Left colon (tissue), 2 donors: Measurements from ENCODE around the gene MILR1. TPM values are rescaled to one million over a fixed set of nuclear protein-coding genes. Genes with fewer than 3 reads are reported as not detected.
"Not testable (repeated sequence)": the region's sequence is repeated elsewhere in the genome, so short reads cannot be mapped to it uniquely, and the experiment has no call there.

Experiments used
- ATAC-seq: fragments of 200-7000 bp; cut with Tn5 transposase; one replicate; pipeline ENCODE4 v1.9.1; 2020; ENCODE audit warnings: mild to moderate bottlenecking, moderate library complexity
- DNase-seq, 2 donors: peaks; one replicate each; pipeline ENCODE4 v3.0.0-alpha.2; 2020
- intact Hi-C, 2 donors: fragments of 100-400 bp; cut with DNase I in 1 of 2; cut with micrococcal nuclease in 1 of 2; formaldehyde crosslinking; loops; one replicate each; pipeline versions ENCODE4 v1.11.2 to v1.14.0; 2022; cut with DNase I, micrococcal nuclease
- total RNA-seq, 2 donors: library from RNA; stranded (reverse); fragmentation: NEBNext Ultra II Directional; extraction: Animal tissue kit (Norgen Biotek cat#: 25700); gene quantifications; one replicate each; pipeline ENCODE4 v1.2.1, GENCODE V29; 2021
- donor health status: DM: no; HTN: no; CAD: no.
- donor health status: DM: yes; HTN: yes; CAD: no.

Gene MILR1
- total RNA-seq, 2 donors from 2014 or later, result 0.82 to 3.3 TPM

DNA sequence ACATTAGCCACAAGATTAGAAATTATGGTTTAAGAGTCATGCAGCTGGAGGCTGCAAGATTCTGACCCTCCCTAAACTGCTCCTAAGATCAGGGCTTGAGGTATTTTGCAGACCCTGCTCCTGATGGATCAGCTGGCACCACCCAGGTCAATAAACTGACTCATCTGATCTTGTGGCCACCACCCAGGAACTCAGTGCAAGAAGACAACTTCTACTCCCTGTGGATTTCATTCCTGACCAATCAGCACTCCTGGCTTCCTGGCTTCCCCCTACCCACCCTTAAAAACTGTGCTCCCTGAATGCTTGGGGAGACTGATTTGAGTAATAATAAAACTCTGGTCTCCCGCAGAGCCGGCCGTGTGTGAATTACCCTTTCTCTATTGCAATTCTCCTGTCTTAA, 25.0 kb upstream of the MILR1 start:
- ATAC-seq (peak; percentile 56), DNase-seq (no peak)
- intact Hi-C loops, result loop anchor here (10.0 kb wide), 2 partner anchors 61 to 71 kb away; partner anchors contain the start of gene POLG2 (in 1 of the 2)

DNA sequence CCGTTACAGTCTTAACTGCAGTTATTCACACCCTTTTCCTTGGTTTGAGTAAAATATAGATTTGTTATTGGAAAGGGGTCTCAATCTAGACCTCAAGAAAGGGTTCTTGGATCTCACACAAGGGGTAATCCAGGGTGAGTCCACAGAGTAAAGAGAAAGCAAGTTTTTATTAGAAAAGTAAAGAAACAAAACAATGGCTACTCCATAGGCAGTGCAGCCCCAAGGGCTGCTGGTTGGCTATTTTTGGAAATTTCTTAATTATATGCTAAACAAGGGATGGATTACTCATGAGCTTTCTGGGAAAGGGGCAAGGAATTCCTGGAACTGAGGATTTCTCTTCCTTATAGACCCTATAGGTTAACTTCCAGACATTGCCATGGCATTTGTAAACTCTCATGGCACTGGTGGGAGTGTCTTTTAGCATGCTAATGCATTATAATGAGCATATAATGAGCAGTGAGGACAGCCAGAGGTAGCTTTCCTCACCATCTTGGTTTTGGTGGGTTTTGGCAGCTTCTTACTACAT, 24.5 kb upstream of the MILR1 start:
- DNase-seq (no peak), ATAC-seq (no peak)
- intact Hi-C loops, result loop anchor here (10.0 kb wide), 2 partner anchors 60 to 70 kb away; partner anchors contain the start of gene POLG2 (in 1 of the 2)

DNA sequence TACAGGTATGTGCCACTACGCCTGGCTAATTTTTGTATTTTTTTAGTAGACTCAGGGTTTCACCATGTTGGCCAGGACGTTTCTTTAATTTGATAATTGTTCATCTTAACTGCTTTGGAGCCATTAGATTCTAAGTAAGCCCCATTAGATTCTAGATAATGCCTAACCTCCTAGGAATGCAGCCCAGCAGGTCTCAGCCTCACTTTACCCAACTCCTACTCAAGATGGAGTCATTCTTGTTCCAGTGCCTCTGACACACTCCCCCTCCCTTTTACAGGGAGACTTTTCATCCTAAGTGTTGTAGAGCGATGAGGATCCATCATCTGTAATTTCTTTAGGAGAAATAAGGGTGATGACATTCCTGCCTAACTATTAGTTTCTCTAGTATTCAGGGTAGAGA, 23.7 kb upstream of the MILR1 start:
- intact Hi-C loops, result loop anchor here (10.0 kb wide), 2 partner anchors 60 to 70 kb away; partner anchors contain the start of gene POLG2 (in 1 of the 2)
- ATAC-seq, result no peak

DNA sequence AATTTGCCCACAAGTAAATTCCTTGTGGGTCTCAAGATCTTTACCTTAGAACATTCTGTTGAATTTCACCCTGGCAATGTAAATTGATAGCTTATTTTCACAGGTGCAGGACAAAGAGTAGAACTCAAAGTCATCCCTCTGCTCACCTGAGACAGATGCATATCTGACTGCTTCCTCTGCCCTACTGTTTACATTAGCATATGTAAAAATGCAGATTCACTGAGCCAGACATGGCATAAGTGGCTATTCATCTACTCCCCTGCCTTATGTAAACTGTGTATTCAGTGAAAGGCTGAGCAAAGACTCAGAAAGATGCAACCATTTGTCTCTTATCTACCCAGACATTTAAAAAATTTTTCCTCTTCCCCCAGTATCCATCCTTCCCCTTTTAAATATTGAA, 22.3 kb upstream of the MILR1 start:
- DNase-seq, result no peak
- intact Hi-C loops, result loop anchor here (10.0 kb wide), 2 partner anchors 58 to 68 kb away; partner anchors contain the start of gene POLG2 (in 1 of the 2)
- ATAC-seq, result no peak

More for the DNA sequence above, 23.7 kb upstream of the MILR1 start:
- no peak for DNase-seq

DNA sequence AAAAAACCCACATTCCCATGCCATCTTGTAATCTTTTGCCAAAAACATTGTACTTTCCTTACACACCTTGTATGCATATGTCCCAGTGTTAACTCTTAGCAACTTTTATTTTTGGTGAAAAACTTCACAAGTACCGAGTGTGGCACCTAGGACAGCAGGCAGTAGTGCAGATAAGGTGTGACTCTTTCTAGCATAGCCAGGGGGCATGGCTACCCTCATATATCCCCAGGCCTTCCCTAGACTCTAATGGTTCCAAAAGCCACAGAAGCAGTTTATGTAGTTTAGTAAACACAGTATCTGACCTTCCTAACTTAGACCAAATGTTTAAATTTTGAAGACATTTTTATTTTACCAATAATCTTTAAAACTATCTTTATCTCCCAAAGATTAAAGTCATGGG, 20.5 kb upstream of the MILR1 start:
- no peak for ATAC-seq
- intact Hi-C loops, result loop anchor here (10.0 kb wide), 2 partner anchors 56 to 66 kb away; partner anchors contain the start of gene POLG2 (in 1 of the 2)
- DNase-seq, result no peak

DNA sequence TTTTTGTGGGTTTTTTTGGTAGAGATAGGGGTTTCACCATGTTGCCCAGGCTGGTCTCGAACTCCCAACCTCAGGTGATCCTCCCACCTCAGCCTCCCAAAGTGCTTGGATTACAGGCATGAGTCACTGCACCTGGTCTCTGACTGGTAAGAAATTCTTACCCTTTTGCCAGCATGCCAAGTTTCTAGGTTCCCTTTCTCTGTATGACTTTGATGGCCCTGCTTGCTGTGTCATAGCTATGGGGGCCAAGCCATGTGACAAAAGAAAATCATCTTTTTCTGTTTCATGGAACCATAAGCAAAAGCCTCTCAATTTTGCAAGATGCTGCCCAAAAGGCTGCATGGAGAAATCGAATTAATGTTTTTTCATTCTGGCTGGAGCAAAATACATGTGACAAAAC, 18.9 kb upstream of the MILR1 start:
- intact Hi-C loops, DNase-seq, ATAC-seq: not testable (repeated sequence)

DNA sequence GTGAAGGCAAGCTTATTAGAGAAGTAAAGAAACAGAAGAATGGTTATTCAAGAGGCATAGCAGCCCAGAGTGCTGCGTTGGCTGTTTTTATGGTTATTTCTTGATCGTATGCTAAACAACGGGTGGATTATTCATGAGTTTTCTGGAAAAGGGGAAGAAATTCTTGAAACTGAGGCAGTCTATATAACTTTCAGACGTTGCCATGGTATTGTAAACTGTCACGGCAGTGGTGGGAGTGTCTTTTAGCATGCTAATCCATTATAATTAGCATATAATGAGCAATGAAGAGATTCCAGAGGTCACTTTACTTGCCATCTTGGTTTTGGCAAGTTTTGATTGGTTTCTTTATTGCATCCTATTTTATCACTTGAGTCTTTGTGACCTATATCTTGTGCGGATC, 17.4 kb upstream of the MILR1 start:
- no peak for ATAC-seq
- intact Hi-C loops, result no loop called here
- no peak for DNase-seq

DNA sequence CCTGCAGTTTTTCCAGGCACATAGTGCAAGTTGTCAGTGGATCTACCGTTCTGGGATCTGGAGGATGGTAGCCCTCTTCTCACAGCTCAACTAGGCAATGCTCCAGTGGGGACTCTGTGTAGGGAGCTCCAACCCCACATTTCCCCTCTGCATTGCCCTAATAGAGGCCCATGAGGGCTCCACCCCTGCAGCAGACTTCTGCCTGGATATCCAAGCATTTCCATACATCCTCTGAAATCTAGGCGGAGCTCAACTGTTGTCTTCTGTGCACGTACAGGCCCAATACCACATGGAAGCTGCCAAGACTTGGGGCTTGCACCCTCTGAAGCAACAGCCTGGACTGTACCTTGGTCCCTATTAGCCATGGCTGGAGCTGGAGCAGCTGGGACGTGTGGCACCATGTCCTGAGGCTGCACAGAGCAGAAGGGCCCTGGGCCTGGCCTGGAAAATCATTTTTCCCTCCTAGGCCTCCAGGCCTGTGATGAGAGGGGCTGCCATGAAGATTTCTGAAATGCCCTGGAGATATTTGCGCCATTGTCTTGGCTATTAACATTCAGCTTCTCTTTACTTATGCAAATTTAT, 10.9 kb upstream of the MILR1 start:
- intact Hi-C loops, result no loop called here
- ATAC-seq, result no peak
- no peak for DNase-seq

DNA sequence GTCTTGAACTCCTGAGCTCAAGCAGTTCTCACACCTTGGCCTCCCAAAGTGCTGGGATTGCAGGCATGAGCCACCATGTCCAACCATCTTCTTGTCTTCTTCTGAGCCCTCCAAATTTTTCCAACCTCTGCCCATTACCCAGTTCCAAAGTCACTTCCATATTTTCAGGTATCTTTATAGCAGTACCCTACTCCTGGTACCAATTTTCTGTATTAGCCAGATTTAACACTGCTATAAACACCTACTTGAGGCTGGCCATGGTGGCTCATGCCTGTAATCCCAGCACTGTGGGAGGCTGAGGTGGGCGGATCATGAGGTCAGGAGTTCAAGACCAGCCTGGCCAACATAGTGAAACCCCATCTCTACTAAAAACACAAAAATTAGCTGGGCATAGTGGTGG, 9.4 kb upstream of the MILR1 start:
- ATAC-seq, DNase-seq, intact Hi-C loops: not testable (repeated sequence)

DNA sequence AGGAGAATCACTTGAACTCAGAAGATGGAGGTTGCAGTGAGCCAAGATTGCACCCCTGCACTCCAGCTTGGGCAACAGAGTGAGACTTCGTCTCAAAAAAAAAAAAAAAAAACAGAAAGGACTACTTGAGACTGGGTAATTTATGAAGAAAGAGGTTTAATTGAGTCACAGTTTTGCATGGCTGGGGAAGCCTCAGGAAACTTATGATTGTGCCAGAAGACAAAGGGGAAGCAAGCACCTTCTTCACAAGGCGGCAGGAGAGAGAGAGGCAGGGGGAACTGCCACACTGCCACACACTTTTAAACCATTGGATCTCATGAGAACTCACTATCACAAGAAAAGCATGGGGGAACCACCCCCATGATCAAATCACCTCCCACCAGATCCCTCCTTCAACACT, 9.0 kb upstream of the MILR1 start:
- ATAC-seq (no peak), DNase-seq (no peak)
- intact Hi-C loops, result no loop called here

DNA sequence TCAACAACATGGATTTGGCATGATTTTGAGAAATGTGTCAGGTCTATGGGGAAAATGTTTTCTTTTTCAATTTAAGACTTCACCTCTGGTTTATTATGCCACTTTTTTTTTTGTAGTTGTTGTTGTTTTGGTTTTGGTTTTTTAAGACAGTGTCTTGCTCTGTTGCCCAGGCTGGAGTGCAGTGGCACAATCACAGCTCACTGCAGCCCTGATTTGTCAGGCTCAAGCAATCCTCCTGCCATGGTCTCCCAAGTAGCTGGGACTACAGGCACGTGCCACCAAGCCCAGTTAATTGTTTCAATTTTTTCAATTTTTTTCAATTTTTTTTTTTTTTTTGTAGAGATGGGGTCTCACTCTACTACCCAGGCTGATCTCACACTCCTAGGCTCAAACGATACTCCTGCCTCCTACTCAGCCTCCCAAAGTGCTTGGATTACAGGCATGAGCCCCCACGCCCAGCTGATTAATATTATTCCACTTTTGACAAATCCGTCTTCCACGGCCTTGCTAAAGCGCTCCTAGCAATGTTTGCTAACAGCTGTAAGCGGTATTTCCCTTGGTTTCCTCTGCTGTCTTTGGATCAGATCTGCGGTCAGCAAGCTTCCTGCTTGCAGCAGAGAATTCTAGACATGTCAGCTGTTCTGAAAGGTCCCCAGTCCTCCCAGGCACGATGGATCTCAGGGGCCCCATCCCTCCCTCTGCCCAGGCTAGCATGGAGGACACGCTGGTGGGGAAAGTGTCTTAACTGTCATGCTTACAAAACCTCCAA, 7.0 kb upstream of the MILR1 start:
- intact Hi-C loops, result no loop called here
- ATAC-seq, result no peak

DNA sequence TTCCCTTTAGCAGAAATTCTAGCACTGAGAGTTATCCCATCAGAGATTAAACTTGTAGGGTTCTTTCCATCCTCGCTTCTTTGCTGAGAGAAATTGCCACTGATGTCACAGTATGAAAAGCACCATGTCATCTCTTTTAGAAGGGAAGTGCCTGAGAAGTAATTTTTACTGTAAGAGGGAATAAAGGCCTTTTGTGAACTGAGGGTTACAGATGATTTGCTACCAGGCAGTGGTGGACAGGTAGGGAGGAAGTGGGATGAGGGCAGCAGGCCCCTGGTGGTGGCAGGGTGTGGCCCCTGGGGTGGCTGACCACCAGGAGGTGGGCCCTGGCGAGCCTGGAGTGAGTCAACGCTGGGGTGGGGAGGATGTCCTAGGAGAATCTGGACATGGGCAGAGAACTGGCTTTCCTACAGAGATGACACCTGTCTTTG, 6.4 kb upstream of the MILR1 start:
- no peak for DNase-seq
- no peak for ATAC-seq
- intact Hi-C loops, result no loop called here

More for the DNA sequence above, 7.0 kb upstream of the MILR1 start:
- peak in 1 of 2 donors; percentile 29 for DNase-seq

DNA sequence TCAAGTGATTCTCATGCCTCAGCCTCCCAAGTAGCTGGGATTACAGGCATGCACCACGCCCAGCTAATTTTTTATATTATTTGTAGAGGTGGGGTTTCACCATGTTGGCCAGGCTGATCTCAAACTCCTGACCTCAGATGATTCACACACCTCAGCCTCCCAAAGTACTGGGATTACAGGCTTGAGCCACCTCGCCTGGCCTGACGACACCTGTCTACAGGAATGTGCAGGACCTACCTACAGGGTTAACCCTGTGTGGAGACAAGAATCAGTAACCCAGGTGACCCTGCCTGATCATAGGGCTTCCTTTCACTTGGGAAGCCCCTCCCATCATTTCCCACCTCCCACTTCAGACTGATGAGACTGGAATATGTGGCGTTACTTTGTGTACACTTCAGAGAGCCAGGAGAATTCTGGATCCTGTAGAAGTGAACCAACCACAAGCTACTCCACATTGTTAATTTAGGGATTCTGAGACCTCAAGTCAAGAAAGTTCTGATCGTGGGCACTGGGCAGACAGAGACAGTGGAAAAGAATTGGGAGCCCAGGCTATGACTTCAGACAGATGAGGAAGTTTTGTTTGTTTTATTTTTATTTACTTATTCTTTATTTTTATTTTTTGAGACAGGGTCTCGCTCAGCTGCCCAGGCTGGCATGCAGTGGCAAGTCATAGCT, 5.7 kb upstream of the MILR1 start:
- ATAC-seq, result peak; percentile 45
- intact Hi-C loops, result no loop called here
- DNase-seq, result no peak

DNA sequence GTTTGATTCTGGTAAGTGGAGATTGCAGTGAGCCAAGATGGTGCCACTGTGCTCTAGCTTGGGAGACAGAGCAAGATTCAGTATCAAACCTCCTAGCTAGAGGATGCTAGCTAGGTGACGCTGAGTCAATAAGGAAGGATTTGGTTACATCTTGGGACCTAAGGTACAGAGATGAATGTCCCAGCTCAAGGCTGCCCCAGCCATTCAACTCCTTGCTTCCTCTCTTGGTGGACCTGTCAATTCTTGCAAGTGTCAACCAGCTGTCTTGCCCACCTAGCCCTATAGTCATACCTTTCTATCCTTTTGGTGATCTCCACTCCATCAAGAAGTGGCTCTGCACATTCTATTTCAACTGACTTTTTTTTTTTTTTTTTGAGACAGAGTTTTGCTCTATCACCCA, 1.4 kb upstream of the MILR1 start:
- ATAC-seq (no peak), DNase-seq (no peak)
- intact Hi-C loops, result no loop called here

DNA sequence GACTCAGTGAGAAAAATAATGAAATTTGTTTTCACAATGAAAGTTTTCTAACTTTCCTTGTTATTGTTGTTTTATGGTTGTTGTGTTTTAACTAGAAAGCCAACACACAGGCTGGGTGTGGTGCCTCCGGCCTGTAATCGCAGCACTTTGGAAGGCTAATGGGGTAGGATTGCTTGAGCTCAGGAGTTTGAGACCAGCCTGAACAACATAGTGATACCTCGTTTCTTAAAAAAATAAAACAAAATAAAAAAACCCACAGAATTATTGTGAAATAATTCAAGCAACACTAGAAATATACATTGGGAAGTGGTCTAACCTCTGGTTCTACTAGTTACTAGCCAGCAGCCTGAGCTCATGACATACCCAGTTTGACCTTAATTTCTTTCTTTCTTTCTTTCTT, 630 bp downstream of the MILR1 start:
- ATAC-seq (no peak), DNase-seq (no peak)
- intact Hi-C loops, result no loop called here

DNA sequence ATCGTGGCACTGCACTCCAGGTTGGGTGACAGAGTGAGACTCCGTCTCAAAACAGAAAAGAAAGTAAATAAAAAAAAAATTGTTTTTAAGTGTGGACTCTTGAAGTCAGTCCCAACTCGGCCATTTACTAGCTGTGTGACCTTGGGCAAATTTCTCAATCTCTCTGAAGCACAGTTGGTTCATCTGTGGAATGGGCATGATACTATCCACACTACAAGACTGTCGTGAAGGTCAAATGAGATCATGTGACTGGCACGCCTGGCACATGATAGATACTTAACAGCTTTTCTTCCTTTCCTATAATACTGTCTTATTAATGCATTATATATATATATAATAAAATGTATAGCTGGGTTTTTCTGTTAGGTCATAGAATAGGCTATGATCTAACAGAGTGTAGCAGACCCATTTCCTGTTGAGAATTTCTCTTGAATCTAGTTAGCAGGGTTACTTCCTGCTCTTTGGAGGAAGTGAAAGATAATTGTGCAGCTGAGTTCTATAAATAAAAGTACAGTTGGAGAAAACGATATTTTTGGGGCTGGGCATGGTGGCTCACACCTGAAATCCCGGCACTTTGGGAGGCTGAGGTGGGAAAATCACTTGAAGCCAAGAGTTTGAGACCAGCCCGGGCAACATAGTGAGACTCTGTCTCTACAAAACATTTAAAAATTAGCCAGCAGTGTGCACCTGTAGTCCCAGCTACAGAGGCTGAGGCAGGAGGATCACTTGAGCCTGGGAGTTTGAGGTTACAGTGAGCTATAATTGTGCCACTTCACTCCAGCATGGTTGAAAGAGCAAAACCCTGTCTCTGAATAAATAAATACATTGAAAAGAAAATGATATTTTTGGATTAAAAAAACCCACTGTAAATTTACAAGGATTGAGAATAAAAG, 7.3 kb downstream of the MILR1 start:
- intact Hi-C loops, result no loop called here
- DNase-seq (no peak), ATAC-seq (peak; percentile 75)

DNA sequence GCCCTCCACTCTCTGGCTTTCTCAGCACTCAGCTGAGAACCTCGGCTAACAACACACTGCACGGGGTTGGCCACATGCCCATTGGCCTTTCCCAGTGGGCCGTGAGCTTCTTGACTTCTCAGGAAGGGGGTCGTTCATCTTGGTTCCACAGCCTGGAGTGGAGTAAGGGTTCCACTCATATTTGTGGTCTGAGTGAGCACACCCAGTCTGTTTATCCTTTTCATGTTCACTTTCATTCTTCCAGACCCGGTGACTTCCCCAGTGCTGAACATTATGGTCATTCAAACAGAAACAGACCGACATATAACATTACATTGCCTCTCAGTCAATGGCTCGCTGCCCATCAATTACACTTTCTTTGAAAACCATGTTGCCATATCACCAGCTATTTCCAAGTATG, 8.2 kb downstream of the MILR1 start:
- ATAC-seq, result no peak
- no peak for DNase-seq
- intact Hi-C loops, result no loop called here

DNA sequence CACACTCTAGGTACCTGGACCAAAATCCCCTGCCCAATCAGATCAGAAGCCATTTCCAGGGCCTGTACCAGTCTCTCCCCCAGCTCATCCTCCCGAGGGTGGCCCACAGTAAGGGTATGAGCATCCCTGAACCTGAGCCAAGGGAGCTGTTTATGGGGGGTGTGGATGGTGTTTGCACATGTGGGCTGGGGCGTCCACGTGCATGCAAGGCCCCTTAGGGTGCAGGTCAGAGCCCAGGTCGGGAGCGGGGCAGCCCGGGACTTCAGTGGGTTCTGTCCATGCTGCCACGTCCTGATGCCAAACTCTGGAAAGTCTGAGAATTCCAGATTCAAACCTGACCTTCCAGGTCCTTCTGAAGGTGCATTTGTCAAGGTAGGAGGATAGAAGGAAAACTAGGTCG, 9.8 kb downstream of the MILR1 start:
- intact Hi-C loops, result no loop called here
- ATAC-seq, result no peak
- DNase-seq, result no peak
